Measurements from ENCODE around the gene TENM3.

TENM3 gene

GRCh38 chr4:182449186-182449929 lies 206.2 kb downstream of the TENM3 start:
- H3K36me3 ChIP-seq = no peaks in the 10 kb centered on the region
- no peaks in the 10 kb centered on the region for H3K27me3 ChIP-seq
- no peak for TF ChIP-seq CTCF (IDR thresholded peaks at IDR 0.05; ENCODE audit: low read depth, low read length)
- peak overlapping the region; percentile 68 for H3K4me3 ChIP-seq (ENCODE audit: low read depth, low read length)
- no peak for DNase-seq
- H3K9me3 ChIP-seq = no peaks in the 10 kb centered on the region
- H3K4me1 ChIP-seq = peaks cover 15% of the 10 kb centered on the region; the same call in 1 of the 2 replicates

DNA sequence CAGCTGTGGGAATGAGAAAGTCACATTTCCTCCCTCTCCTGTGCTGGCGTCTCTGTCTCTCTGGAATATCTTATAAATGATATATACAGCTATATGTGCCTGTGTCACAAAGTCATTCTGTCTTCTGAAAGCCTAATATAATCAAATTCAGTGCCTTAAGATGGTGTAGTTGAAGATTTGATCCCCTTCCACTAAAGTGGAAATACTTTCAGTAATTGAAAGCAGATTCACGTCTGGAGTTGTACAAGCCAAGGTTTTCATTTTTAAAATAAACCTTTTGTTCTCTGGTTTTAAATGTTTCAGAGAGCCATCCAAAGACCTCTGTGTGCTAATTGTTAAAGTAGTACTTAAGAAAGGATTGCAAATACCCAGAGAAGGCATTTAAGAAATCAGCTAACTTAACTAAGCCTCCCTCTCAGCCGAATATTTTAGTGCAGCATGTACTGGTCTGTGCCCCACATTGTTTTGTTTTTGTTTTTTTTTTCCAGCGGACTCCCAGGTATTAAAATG lies 206.8 kb downstream of the TENM3 start:
- TF ChIP-seq CTCF (IDR thresholded peaks at IDR 0.05; ENCODE audit: low read depth, low read length) = no peak
- Histone ChIP-seq H3K4me3 (ENCODE audit: low read depth, low read length) (peak overlapping the region; percentile 68), H3K4me1 (peaks cover 19% of the 10 kb centered on the region; the same call in 1 of the 2 replicates), H3K9me3 (no peaks in the 10 kb centered on the region), H3K36me3 (no peaks in the 10 kb centered on the region), H3K27me3 (no peaks in the 10 kb centered on the region)
- no peak for DNase-seq

GRCh38 chr4:182451441-182451840 lies 208.2 kb downstream of the TENM3 start:
- no peak for DNase-seq
- TF ChIP-seq CTCF (IDR thresholded peaks at IDR 0.05; ENCODE audit: low read depth, low read length) = no peak
- Histone ChIP-seq H3K36me3 (no peaks in the 10 kb centered on the region), H3K9me3 (no peaks in the 10 kb centered on the region), H3K4me1 (peaks cover 19% of the 10 kb centered on the region; the same call in 1 of the 2 replicates), H3K27me3 (no peaks in the 10 kb centered on the region), H3K4me3 (ENCODE audit: low read depth, low read length) (peak overlapping the region; percentile 68)

DNA sequence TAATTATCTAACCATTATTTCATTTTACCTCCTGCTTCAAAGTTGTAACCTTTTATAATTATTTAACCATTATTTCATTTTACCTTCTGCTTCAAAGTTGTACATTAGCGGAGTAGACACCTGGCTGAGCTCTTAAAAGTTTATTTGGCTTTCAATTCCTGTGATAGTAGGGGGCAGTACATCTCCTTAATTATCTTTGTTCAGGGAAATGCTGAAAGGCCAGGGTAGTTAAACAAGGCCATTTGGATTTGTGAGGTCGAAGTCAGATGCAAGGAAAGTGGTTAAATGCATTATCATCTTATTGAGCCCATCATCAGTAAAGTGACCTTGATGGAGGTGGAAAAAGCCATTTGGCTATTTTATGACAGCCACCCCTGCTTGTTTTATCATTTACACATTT lies 210.6 kb downstream of the TENM3 start:
- no peaks in the 10 kb centered on the region for H3K36me3 ChIP-seq
- H3K4me3 ChIP-seq (ENCODE audit: low read depth, low read length) = no peak overlapping the region
- H3K27me3 ChIP-seq = no peaks in the 10 kb centered on the region
- DNase-seq = no peak
- no peaks in the 10 kb centered on the region for H3K9me3 ChIP-seq
- no peak for TF ChIP-seq CTCF (IDR thresholded peaks at IDR 0.05; ENCODE audit: low read depth, low read length)
- peaks cover 19% of the 10 kb centered on the region; the same call in 1 of the 2 replicates for H3K4me1 ChIP-seq

DNA sequence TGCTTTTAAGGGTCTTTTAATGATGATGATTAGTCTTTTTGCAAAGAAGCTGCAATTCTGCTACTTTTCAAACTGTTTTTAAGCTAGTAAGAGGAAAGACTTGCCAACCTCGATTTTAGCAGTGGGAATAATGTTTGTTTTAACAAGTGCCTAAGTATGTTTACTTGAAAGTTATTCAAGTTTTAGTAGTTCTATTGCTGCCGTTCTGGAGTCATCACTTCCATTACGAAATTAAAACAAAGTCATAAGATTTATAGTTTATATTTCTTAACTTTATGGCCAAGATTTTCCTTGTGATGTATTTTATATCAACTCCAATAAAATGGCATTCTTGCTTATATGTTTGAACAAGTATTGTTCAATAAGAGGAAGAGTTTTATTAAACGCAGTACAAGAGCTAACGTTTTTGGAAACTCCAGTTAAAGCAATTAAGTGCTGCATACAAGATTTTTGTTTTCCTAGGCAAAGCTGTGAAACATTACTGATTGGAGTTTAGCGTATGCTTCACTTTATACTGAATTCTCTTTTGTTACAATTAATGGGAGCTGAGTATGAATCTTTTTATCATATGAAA lies 211.3 kb downstream of the TENM3 start:
- H3K4me1 ChIP-seq = peaks cover 19% of the 10 kb centered on the region; the same call in 1 of the 2 replicates
- H3K9me3 ChIP-seq = no peaks in the 10 kb centered on the region
- H3K36me3 ChIP-seq = no peaks in the 10 kb centered on the region
- H3K27me3 ChIP-seq = no peaks in the 10 kb centered on the region
- DNase-seq = no peak
- H3K4me3 ChIP-seq (ENCODE audit: low read depth, low read length) = no peak overlapping the region
- no peak for TF ChIP-seq CTCF (IDR thresholded peaks at IDR 0.05; ENCODE audit: low read depth, low read length)

DNA sequence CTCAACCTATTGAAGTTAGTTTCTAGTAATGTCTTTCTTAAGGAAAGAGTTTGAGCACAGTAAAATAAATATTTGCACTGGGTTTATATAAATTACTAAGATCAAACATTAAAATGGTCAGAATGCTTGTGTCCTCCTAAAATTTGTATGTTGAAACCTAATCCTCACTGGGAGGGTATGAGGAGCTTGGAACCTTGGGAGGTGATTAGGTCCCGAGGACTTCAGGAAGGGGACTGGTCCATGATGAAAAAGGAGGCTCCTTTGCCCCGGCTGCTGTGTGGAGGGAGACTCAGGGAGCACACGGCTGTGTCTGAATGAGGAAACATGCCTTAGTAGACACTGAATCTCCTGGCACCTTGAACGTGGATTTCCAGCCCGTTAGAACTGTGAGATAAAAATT lies 221.9 kb downstream of the TENM3 start:
- TF ChIP-seq CTCF (IDR thresholded peaks at IDR 0.05; ENCODE audit: low read depth, low read length) = no peak

More for the DNA sequence above, 221.9 kb downstream of the TENM3 start:
- H3K27me3 ChIP-seq = no peaks in the 10 kb centered on the region
- no peak overlapping the region for H3K4me3 ChIP-seq (ENCODE audit: low read depth, low read length)
- no peaks in the 10 kb centered on the region for H3K4me1 ChIP-seq
- no peak for DNase-seq
- no peaks in the 10 kb centered on the region for H3K9me3 ChIP-seq
- no peaks in the 10 kb centered on the region; the same call in 1 of the 2 replicates for H3K36me3 ChIP-seq

All from BE2C (cell line).